Measurements from ENCODE around the gene ATP10A.

DNA sequence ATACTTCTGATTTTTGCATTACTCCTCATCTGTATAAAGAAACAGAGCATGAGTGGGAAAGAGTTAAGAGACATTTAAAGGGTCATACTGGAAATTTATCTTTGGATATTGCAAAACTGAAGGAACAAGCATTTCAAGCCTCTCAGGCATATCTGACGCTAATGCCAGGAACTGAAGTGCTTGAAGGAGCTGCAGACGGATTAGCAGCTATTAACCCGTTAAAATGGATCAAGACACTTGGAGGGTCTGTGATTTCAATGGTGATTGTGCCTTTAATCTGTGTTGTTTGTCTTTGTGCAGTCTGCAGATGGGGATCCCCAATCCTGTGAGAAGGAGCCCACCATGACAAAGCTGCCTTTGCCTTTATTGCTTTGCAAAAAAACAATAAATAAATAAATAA, 221.8 kb downstream of the ATP10A start:
- TF ChIP-seq, protein P1, sequence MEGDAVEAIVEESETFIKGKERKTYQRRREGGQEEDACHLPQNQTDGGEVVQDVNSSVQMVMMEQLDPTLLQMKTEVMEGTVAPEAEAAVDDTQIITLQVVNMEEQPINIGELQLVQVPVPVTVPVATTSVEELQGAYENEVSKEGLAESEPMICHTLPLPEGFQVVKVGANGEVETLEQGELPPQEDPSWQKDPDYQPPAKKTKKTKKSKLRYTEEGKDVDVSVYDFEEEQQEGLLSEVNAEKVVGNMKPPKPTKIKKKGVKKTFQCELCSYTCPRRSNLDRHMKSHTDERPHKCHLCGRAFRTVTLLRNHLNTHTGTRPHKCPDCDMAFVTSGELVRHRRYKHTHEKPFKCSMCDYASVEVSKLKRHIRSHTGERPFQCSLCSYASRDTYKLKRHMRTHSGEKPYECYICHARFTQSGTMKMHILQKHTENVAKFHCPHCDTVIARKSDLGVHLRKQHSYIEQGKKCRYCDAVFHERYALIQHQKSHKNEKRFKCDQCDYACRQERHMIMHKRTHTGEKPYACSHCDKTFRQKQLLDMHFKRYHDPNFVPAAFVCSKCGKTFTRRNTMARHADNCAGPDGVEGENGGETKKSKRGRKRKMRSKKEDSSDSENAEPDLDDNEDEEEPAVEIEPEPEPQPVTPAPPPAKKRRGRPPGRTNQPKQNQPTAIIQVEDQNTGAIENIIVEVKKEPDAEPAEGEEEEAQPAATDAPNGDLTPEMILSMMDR (IDR thresholded peaks at IDR 0.05), result no peak
- TF ChIP-seq POLR2A (IDR thresholded peaks at IDR 0.05), result no peak
- no peak for TF ChIP-seq POLR2AphosphoS5 (IDR thresholded peaks at IDR 0.05; ENCODE audit: insufficient read depth in 1 of 2, low read depth in 1 of 2)
